ENCODE results near the gene TRIM33.
"Not testable (repeated sequence)": the region's sequence is repeated elsewhere in the genome, so short reads cannot be mapped to it uniquely, and the experiment has no call there.

DNA sequence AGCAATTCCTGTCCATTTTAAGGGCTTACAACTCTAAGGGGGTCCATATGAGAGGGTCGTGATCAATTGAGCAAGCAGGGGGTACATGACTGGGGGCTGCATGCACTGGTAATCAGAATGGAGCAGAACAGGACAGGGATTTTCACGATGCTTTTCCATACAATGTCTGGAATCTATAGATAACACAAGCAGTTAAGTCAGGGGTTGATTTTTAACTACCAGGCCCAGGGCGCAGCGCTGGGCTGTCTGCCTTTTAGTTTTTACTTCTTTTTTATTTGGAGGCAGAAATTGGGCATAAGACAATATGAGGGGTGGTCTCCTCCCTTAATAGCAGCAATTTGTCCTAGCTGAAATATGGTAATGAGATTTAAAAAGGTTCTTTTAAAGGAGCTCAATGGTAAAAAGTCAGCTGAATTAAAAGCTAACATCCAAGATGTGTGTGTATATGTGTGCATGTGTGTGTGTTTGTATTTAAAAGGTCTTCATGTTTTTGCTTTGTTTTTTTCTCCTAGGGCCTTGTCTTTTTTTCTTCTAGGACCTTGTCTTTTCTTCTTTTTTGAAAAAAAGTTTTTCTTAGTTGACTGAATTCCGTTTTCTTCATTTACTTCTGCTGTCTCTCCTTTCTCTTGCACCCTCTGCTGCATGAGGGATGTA lies 141.6 kb downstream of the TRIM33 start:
- not testable (repeated sequence) for TF ChIP-seq EZH2, CTCF, EZH2phosphoT487 (IDR thresholded peaks at IDR 0.05)

All from neural progenitor cell (in vitro differentiated cells).